Measurements from ENCODE around the gene TBC1D24. TPM values are rescaled to one million over a fixed set of nuclear protein-coding genes. Genes with fewer than 3 reads are reported as not detected.

TBC1D24 gene
- total and polyA plus RNA-seq, 9 of the 15 experiments (the other 6 are each of a cell fraction or from before 2014, with no cell fraction given): 1.7 to 22.6 (median 7.2) TPM

DNA sequence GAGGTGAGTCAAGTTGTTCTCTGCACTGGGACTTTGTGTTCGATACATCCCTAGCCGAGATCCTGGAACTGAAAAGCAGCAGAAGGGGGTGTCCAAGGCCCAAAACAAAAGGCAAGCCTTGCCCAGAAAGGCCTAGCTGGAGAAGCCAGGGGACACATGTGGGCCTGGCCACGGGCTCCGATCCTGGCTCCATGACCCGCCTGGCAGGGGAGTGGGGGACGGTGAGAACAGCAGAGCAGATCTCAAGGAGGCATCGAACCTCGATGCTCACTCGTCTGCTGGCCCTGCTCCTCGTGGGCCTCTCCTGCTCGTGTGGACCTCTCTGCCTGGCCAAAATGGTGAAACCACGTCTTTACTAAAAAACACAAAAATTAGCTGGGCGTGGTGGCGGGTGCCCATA lies 36.8 kb upstream of the TBC1D24 start:
- ATAC-seq (no peak), DNase-seq (ENCODE audit: extremely low read depth in 1 of 4, low spot score in 3 of 4) (no peak), FAIRE-seq (no peak)
- WGBS (ENCODE audit: insufficient coverage, low coverage, missing lambda C conversion rate): 97% methylated on average over 13 of the region's 14 CpGs
- Histone ChIP-seq H3K4me1 (replicated peaks in 1 of 2; ENCODE audit: control insufficient read depth in 2 of 2, insufficient read depth in 2 of 2, low read length in 2 of 2) (peaks cover 0 to 3% of the 10 kb centered on the region in 2 experiments; a peak in 1 of 5 replicates), H3K79me2 (ENCODE audit: control insufficient read depth, insufficient read depth, low read length) (no peaks in the 10 kb centered on the region; the same call in 2 of the 3 replicates), H3K4me2 (ENCODE audit: insufficient read depth, low read length) (no peak overlapping the region), H2AFZ (ENCODE audit: low read depth, low read length) (no peak overlapping the region), H3K27ac (ENCODE audit: extremely low read depth, low read depth, low read length) (no peak overlapping the region), H4K20me1 (replicated peaks; ENCODE audit: control insufficient read depth, insufficient read depth, low read length) (no peaks in the 10 kb centered on the region), H3K27me3 (ENCODE audit: control insufficient read depth in 2 of 2, insufficient read depth in 2 of 2, low read length in 2 of 2) (no peaks in the 10 kb centered on the region), H3K36me3 (ENCODE audit: control insufficient read depth, insufficient read depth, low read length) (peaks cover 76% of the 10 kb centered on the region), H3K9me3 (replicated peaks; ENCODE audit: control insufficient read depth, insufficient read depth, low read depth, low read length) (no peaks in the 10 kb centered on the region), H3K9me1 (ENCODE audit: control insufficient read depth, insufficient read depth, low read length) (no peaks in the 10 kb centered on the region), H3K9ac (ENCODE audit: insufficient read depth in 1 of 2, low read depth in 2 of 2, low read length in 2 of 2) (peak overlapping the region in 1 of 2 experiments; percentile 45; a peak in 1 of 4 replicates), H3K4me3 (no peak overlapping the region)
- BruUV-seq (replicated peaks): TSS peak; percentile 7
- CTCF ChIA-PET (ENCODE audit: low intra/inter-chr PET ratio): no interaction called here
- intact Hi-C loops (cut with micrococcal nuclease): no loop called here
- POLR2A ChIA-PET: no interaction called here
- TF ChIP-seq, protein P1, sequence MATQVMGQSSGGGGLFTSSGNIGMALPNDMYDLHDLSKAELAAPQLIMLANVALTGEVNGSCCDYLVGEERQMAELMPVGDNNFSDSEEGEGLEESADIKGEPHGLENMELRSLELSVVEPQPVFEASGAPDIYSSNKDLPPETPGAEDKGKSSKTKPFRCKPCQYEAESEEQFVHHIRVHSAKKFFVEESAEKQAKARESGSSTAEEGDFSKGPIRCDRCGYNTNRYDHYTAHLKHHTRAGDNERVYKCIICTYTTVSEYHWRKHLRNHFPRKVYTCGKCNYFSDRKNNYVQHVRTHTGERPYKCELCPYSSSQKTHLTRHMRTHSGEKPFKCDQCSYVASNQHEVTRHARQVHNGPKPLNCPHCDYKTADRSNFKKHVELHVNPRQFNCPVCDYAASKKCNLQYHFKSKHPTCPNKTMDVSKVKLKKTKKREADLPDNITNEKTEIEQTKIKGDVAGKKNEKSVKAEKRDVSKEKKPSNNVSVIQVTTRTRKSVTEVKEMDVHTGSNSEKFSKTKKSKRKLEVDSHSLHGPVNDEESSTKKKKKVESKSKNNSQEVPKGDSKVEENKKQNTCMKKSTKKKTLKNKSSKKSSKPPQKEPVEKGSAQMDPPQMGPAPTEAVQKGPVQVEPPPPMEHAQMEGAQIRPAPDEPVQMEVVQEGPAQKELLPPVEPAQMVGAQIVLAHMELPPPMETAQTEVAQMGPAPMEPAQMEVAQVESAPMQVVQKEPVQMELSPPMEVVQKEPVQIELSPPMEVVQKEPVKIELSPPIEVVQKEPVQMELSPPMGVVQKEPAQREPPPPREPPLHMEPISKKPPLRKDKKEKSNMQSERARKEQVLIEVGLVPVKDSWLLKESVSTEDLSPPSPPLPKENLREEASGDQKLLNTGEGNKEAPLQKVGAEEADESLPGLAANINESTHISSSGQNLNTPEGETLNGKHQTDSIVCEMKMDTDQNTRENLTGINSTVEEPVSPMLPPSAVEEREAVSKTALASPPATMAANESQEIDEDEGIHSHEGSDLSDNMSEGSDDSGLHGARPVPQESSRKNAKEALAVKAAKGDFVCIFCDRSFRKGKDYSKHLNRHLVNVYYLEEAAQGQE (IDR thresholded peaks at IDR 0.05; ENCODE audit: borderline replicate concordance): no peak
- TF ChIP-seq, protein P1 (CRISPR knock-in tag; IDR thresholded peaks at IDR 0.05; ENCODE audit: low read depth): no peak
- TF ChIP-seq, protein P2, sequence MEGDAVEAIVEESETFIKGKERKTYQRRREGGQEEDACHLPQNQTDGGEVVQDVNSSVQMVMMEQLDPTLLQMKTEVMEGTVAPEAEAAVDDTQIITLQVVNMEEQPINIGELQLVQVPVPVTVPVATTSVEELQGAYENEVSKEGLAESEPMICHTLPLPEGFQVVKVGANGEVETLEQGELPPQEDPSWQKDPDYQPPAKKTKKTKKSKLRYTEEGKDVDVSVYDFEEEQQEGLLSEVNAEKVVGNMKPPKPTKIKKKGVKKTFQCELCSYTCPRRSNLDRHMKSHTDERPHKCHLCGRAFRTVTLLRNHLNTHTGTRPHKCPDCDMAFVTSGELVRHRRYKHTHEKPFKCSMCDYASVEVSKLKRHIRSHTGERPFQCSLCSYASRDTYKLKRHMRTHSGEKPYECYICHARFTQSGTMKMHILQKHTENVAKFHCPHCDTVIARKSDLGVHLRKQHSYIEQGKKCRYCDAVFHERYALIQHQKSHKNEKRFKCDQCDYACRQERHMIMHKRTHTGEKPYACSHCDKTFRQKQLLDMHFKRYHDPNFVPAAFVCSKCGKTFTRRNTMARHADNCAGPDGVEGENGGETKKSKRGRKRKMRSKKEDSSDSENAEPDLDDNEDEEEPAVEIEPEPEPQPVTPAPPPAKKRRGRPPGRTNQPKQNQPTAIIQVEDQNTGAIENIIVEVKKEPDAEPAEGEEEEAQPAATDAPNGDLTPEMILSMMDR (IDR thresholded peaks at IDR 0.05 in 2 of 3, conservative IDR thresholded peaks at IDR 0.05 in 1 of 3; ENCODE audit: insufficient read depth in 2 of 3, low read depth in 1 of 3, low read length in 3 of 3): 0 out of 6 replicates have a peak, but pooled peaks of 1 of the 3 experiments have one; percentile 3
- in situ Hi-C loops (cut with MboI): no loop called here
